ENCODE measurements around the gene LTBR. TPM values are rescaled to one million over a fixed set of nuclear protein-coding genes. Genes with fewer than 3 reads are reported as not detected.

LTBR gene
- total and polyA plus RNA-seq, 2 of the 4 experiments (the other 2 are of a cell fraction), result 19.7 to 62.5 TPM

- no peak for TF ChIP-seq ELK1 (IDR thresholded peaks at IDR 0.05; ENCODE audit: borderline replicate concordance, low read depth, low read length)
Measured at GRCh38 chr12:6430124-6430989, 46.4 kb downstream of the LTBR start (continued).

GRCh38 chr12:6432991-6433390 lies 49.0 kb downstream of the LTBR start:
- no CpG with 5 or more reads among the region's 5 CpGs for WGBS, 2 experiments (ENCODE audit: extremely low coverage in 2 of 2, insufficient read length in 1 of 2)
- Histone ChIP-seq H4K8ac (ENCODE audit: low read depth in 2 of 2, low read length in 2 of 2) (peak overlapping the region in 1 of 2 experiments; percentile 35; a peak in 1 of 4 replicates), H3K9me1 (ENCODE audit: insufficient read depth, low read length) (peaks cover 17% of the 10 kb centered on the region), H3K4ac (ENCODE audit: low read depth, low read length) (no peak overlapping the region), H3K18ac (ENCODE audit: low read depth, low read length) (no peak overlapping the region), H3K9ac (ENCODE audit: low read depth, low read length) (no peak overlapping the region), H3K79me1 (ENCODE audit: low read depth in 1 of 2, low read length in 2 of 2) (0 out of 4 replicates have a peak, but pooled peaks cover 0 to 3% of the 10 kb centered on the region in 2 experiments), H3K9me3 (ENCODE audit: control insufficient read depth, insufficient read depth, low read length) (no peaks in the 10 kb centered on the region), H3K23ac (ENCODE audit: low read depth, low read length) (peak overlapping the region; percentile 42; the same call in 1 of the 2 replicates), H2AK5ac (ENCODE audit: low read depth, low read length) (no peak overlapping the region), H3K14ac (replicated peaks; ENCODE audit: low read depth, low read length) (no peak overlapping the region), H4K91ac (ENCODE audit: insufficient read depth, low read depth, low read length) (no peak overlapping the region), H3K56ac (ENCODE audit: extremely low read depth, insufficient read depth, low read length) (no peak overlapping the region), H3K4me3 (ENCODE audit: insufficient read depth, low read depth, low read length) (no peak overlapping the region), H2AK9ac (replicated peaks; ENCODE audit: low read depth, low read length, poor library complexity) (no peak overlapping the region), H2BK5ac (ENCODE audit: low read depth, low read length, poor library complexity, severe bottlenecking) (no peak overlapping the region), H4K5ac (ENCODE audit: low read depth, low read length) (no peak overlapping the region), H2BK20ac (ENCODE audit: low read depth, low read length) (no peak overlapping the region), H2BK120ac (ENCODE audit: low read depth, low read length) (no peak overlapping the region), H3K27ac (ENCODE audit: insufficient read depth, low read length) (no peak overlapping the region), H2BK15ac (ENCODE audit: low read depth, low read length) (no peak overlapping the region), H4K20me1 (ENCODE audit: insufficient read depth, low read length) (no peaks in the 10 kb centered on the region), H3K4me1 (ENCODE audit: control insufficient read depth, insufficient read depth, low read length) (peaks cover 12% of the 10 kb centered on the region), H3K36me3 (ENCODE audit: control insufficient read depth, insufficient read depth, low read length) (no peaks in the 10 kb centered on the region), H3K4me2 (ENCODE audit: low read depth, low read length) (no peak overlapping the region), H3K27me3 (ENCODE audit: control insufficient read depth, insufficient read depth, low read length) (no peaks in the 10 kb centered on the region), H2AFZ (replicated peaks; ENCODE audit: low read length, poor library complexity) (no peak overlapping the region)
- TF ChIP-seq POLR2A (IDR thresholded peaks at IDR 0.05; ENCODE audit: low read depth, low read length) (no peak), FOS (IDR thresholded peaks at IDR 0.05; ENCODE audit: low read depth, low read length) (no peak), MAFK (IDR thresholded peaks at IDR 0.05; ENCODE audit: low read depth, low read length) (no peak)
- in situ Hi-C loops (cut with MboI; ENCODE audit: low sequenced_read_pairs), result no loop called here
- ChIA-PET CTCF (no interaction called here), POLR2A (ENCODE audit: unreplicated experiment) (no interaction called here)
- ATAC-seq (ENCODE audit: low read depth) (no peak), DNase-seq (no peak)
- dilution Hi-C loops (cut with HindIII; ENCODE audit: low sequenced_read_pairs, unreplicated experiment), result no loop called here
- intact Hi-C loops (cut with micrococcal nuclease), result no loop called here
- BruUV-seq (replicated peaks), result no TSS peak
